ENCODE data around the gene GRIK4.
A peak's percentile ranks its signal among the peaks of the same experiment; 100 is the strongest.

GRIK4 gene, protein sequence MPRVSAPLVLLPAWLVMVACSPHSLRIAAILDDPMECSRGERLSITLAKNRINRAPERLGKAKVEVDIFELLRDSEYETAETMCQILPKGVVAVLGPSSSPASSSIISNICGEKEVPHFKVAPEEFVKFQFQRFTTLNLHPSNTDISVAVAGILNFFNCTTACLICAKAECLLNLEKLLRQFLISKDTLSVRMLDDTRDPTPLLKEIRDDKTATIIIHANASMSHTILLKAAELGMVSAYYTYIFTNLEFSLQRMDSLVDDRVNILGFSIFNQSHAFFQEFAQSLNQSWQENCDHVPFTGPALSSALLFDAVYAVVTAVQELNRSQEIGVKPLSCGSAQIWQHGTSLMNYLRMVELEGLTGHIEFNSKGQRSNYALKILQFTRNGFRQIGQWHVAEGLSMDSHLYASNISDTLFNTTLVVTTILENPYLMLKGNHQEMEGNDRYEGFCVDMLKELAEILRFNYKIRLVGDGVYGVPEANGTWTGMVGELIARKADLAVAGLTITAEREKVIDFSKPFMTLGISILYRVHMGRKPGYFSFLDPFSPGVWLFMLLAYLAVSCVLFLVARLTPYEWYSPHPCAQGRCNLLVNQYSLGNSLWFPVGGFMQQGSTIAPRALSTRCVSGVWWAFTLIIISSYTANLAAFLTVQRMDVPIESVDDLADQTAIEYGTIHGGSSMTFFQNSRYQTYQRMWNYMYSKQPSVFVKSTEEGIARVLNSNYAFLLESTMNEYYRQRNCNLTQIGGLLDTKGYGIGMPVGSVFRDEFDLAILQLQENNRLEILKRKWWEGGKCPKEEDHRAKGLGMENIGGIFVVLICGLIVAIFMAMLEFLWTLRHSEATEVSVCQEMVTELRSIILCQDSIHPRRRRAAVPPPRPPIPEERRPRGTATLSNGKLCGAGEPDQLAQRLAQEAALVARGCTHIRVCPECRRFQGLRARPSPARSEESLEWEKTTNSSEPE

DNA sequence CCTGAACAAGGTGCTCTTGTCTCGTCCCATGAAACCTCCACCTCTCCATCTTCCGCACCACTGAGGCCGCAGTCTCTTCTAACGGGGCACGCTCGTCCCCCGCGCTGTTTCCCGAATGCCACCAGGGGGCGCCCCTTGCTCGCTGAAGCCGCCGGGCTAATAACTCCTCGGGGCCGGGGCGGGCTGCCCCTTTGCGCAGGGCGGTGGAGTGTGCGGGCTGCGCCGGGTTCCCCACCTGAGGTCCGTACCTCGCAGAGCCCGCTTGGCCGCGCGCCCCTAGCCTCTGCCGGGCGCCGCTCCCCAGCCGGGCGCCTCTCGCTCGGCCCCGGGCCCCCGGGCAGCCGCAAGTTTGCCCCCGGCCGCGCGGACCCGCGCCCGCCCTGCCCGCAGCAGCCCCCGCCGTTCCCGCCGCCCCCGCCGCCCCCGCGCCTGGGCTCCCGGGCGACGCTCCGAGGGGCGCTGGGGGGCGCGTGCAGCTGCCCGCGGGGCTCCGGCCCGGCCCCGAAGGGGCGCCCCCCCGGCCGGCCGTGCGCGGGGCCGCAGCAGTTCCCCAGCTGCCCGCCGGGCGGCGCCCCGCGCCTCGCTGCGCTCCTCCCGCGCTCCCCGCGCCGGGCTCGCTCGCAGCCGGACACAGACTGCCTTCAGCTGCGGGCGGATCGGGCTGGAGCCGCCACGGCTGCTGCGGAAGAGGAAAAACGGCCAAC lies at the start of gene GRIK4:
GRIK4 (plus strand) TSS at position 633 of the 704 bp plus-strand sequence. CDS start 148,571 bp downstream, outside the sequence.
- H3K27me3 ChIP-seq = peaks cover 30 to 43% (median 36%) of the 10 kb centered on the region in 11 experiments

DNA sequence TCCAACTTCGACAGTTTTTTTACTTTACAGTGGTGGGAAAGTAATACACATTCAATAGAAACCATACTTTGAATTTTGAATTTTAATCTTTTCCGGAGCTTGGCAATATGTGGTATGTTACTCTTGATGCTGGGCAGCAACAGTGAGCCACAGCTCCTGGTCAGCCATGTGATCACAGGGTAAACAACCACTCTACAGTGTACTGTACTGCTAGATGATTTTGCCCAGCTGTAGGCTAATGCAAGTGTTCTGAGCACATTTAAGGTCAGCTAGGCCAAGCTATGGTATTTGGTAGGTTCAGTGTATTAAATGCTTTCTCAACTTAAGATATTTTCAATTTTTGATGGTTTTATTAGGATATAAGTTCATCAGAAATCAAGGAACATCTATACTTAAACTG lies 48.7 kb upstream of the GRIK4 start:
- H3K27ac ChIP-seq = no peak overlapping the region
- H3K36me3 ChIP-seq = peaks cover 59 to 100% (median 83%) of the 10 kb centered on the region in 11 experiments
- H3K27me3 ChIP-seq = no peaks in the 10 kb centered on the region
- no peak overlapping the region for H3K9ac ChIP-seq
- H4K20me1 ChIP-seq = no peaks in the 10 kb centered on the region
- H3K4me3 ChIP-seq = no peak overlapping the region
- no peaks in the 10 kb centered on the region for H3K9me3 ChIP-seq (replicated peaks in 1 of 11)
- peaks cover 0 to 12% (median 5%) of the 10 kb centered on the region in 10 experiments; a peak in 10 of 20 replicates for H3K4me1 ChIP-seq
- no peak overlapping the region for H3K4me2 ChIP-seq
- TF ChIP-seq Cebpa-rat (IDR thresholded peaks at IDR 0.05) = no peak

More for the DNA sequence above, at the start of gene GRIK4:
- peak within 1 kb of the TSS; percentile 64 to 88 (median 73) for H3K4me2 ChIP-seq
- no peaks in the 10 kb centered on the region for H3K9me3 ChIP-seq (replicated peaks in 1 of 11)
- no peak for TF ChIP-seq Cebpa-rat (IDR thresholded peaks at IDR 0.05)
- H3K36me3 ChIP-seq = no peaks in the 10 kb centered on the region
- peaks cover 0 to 33% (median 0%) of the 10 kb centered on the region in 11 experiments; a peak in 7 of 22 replicates for H4K20me1 ChIP-seq
- peak within 1 kb of the TSS; percentile 48 to 68 (median 58) for H3K4me3 ChIP-seq
- no peak within 1 kb of the TSS for H3K27ac ChIP-seq
- peak within 1 kb of the TSS in 8 of 11 experiments; percentile 34 to 70 (median 56); a peak in 13 of 22 replicates for H3K9ac ChIP-seq
- no peaks in the 10 kb centered on the region for H3K4me1 ChIP-seq

DNA sequence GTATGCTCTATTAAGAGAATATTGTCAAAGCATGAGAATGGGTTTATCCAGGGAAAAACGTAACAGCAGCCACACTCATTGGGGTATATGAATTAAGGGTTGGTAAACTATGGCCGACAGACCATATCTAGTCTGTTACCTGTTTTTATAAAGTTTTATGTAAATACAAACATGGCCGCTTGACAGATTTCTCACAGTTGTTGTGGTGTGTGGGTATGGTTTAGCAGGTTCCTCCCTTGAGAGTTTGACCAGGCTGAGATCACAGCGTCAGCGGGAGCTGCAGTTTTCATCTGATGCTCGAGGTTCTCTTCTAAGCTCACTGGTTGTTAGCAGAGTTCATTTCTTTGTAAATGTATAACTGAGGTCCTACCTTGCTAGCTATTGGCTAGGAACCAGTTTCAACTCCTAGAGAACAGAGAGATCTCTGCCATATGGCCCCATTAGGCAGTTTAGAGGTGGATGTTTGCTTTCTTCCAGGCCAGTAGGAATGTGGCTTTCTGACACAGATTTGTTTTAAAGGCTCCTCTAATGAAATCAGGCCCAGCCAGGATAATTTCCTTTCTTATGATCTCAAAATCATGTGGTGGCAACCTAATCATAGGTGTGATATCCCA lies 45.5 kb upstream of the GRIK4 start:
- Histone ChIP-seq H3K27me3 (no peaks in the 10 kb centered on the region), H3K9ac (no peak overlapping the region), H3K9me3 (replicated peaks in 1 of 11) (no peaks in the 10 kb centered on the region), H3K36me3 (peaks cover 66 to 100% (median 77%) of the 10 kb centered on the region in 11 experiments), H3K4me2 (peak overlapping the region in 5 of 11 experiments; percentile 12 to 48 (median 41); a peak in 10 of 22 replicates), H4K20me1 (no peaks in the 10 kb centered on the region), H3K27ac (no peak overlapping the region), H3K4me3 (no peak overlapping the region), H3K4me1 (peaks cover 0 to 12% (median 5%) of the 10 kb centered on the region in 10 experiments; a peak in 10 of 20 replicates)
- no peak for TF ChIP-seq Cebpa-rat (IDR thresholded peaks at IDR 0.05)

DNA sequence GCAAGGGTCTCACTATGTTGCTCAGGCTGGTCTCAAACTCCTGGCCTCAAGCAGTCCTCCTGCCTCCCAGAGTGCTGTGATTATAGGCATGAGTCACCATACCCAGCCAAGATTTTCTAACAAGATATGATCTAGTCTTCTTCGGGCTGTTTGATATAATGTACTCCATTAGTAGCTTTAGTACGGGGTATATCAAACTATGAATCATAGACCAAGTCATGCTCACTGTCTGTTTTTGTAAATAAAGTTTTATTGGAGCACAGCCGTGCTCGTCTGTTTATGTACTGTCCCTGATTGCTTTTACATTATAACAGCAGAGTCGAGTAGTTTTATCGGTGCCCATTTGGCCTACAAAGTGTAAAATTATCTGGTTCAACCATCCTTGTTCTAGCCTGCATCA lies 43.9 kb upstream of the GRIK4 start:
- Histone ChIP-seq H4K20me1 (no peaks in the 10 kb centered on the region), H3K4me1 (peaks cover 0 to 12% (median 5%) of the 10 kb centered on the region in 10 experiments; a peak in 10 of 20 replicates), H3K27me3 (no peaks in the 10 kb centered on the region), H3K27ac (no peak overlapping the region), H3K4me3 (no peak overlapping the region), H3K9me3 (replicated peaks in 1 of 11) (no peaks in the 10 kb centered on the region), H3K36me3 (peaks cover 50 to 96% (median 68%) of the 10 kb centered on the region in 11 experiments), H3K4me2 (no peak overlapping the region), H3K9ac (no peak overlapping the region)
- no peak for TF ChIP-seq Cebpa-rat (IDR thresholded peaks at IDR 0.05)

DNA sequence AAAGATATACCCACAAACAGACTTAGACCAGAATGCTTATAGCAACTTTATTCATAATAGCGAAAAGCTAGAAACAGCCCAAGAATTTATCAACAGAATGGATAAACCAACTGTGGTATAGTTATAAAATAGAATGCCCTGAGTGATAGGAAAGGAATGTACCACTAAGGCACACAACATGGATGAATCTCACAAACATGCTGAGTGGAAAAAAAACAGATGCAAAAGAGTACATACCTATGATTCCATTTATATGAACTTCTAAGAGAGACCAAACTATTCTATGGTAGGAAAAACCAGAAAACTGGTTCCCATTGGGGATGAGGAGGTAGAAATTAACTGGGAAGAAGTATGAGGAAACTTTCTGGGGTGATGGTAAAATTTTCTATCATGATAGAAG lies 40.4 kb upstream of the GRIK4 start:
- no peak overlapping the region for H3K9ac ChIP-seq
- no peak overlapping the region for H3K4me2 ChIP-seq
- no peak for TF ChIP-seq Cebpa-rat (IDR thresholded peaks at IDR 0.05)
- H3K27me3 ChIP-seq = no peaks in the 10 kb centered on the region
- no peak overlapping the region for H3K27ac ChIP-seq
- no peaks in the 10 kb centered on the region for H4K20me1 ChIP-seq
- H3K4me1 ChIP-seq = peaks cover 0 to 5% (median under 1%) of the 10 kb centered on the region in 10 experiments; a peak in 9 of 20 replicates
- H3K9me3 ChIP-seq (replicated peaks in 1 of 11) = no peaks in the 10 kb centered on the region
- no peak overlapping the region for H3K4me3 ChIP-seq
- peaks cover 37 to 92% (median 53%) of the 10 kb centered on the region in 11 experiments for H3K36me3 ChIP-seq

DNA sequence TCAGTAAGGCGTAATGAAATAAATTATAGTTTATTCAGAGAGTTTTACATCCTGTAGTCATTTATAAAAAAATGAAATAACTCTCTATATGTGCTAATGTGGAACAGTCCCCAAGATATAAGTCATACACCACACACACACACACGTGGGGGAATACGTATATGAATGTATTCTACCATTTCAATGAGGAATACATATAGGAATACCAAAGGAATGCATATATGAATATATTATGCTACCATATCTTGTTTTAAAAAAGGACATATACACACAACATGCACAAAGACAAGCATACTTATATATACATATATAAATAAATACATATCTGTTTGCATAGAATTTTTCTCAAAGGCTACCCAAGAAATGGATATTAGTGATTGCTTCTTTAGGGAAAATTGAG lies 39.6 kb upstream of the GRIK4 start:
- H3K27ac ChIP-seq = no peak overlapping the region
- H3K27me3 ChIP-seq = no peaks in the 10 kb centered on the region
- no peak for TF ChIP-seq Cebpa-rat (IDR thresholded peaks at IDR 0.05)
- H3K36me3 ChIP-seq = peaks cover 34 to 92% (median 59%) of the 10 kb centered on the region in 11 experiments
- H3K9me3 ChIP-seq (replicated peaks in 1 of 11) = no peaks in the 10 kb centered on the region
- H3K4me2 ChIP-seq = no peak overlapping the region
- H3K4me3 ChIP-seq = no peak overlapping the region
- H3K9ac ChIP-seq = no peak overlapping the region
- H3K4me1 ChIP-seq = no peaks in the 10 kb centered on the region
- no peaks in the 10 kb centered on the region for H4K20me1 ChIP-seq

DNA sequence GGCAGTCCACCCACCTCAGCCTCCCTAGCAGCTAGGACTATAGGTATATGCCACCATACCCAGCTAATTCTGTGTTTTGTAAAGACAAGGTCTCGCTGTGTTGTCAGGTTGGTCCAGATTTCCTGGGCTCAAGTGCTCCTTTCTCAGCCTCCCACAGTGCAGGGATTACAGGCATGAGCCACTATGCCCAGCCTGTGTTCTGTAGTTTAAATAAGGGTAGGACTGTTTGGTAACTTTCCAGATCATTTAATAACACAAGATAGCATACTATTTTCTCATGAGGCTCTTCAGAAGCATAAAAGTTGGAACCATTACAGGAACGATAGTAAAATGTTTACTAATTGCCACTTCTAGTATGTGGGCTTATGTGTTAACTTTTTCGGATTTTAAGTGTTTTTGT lies 38.0 kb upstream of the GRIK4 start:
- Histone ChIP-seq H4K20me1 (no peaks in the 10 kb centered on the region), H3K9ac (no peak overlapping the region), H3K9me3 (replicated peaks in 1 of 11) (no peaks in the 10 kb centered on the region), H3K27me3 (no peaks in the 10 kb centered on the region), H3K4me3 (no peak overlapping the region), H3K27ac (no peak overlapping the region), H3K4me2 (no peak overlapping the region), H3K36me3 (peaks cover 39 to 92% (median 63%) of the 10 kb centered on the region in 11 experiments), H3K4me1 (no peaks in the 10 kb centered on the region)
- TF ChIP-seq Cebpa-rat (IDR thresholded peaks at IDR 0.05) = no peak

DNA sequence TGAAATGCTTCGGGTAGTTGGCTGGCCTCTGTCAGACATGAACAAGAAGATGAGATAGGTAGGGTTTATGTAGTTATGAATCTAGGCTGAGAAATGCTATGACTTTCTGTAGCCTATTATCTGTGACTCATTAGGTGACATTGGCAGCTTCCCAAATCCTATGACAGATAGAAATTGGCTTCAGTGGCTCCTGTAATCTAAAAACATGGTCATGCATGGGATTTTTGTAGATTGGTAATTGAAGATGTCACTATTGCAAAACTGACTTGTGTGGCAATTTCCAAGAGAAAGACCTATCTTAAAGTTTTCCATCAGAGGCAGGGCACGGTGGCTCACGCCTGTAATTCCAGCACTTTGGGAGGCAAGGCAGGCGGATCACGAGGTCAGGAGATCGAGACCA lies 29.4 kb upstream of the GRIK4 start:
- Histone ChIP-seq H4K20me1 (no peaks in the 10 kb centered on the region), H3K27me3 (no peaks in the 10 kb centered on the region), H3K4me3 (no peak overlapping the region), H3K4me1 (no peaks in the 10 kb centered on the region), H3K4me2 (no peak overlapping the region), H3K27ac (no peak overlapping the region), H3K9ac (no peak overlapping the region), H3K36me3 (peaks cover 50 to 79% (median 70%) of the 10 kb centered on the region in 11 experiments), H3K9me3 (replicated peaks in 1 of 11) (no peaks in the 10 kb centered on the region)
- TF ChIP-seq Cebpa-rat (IDR thresholded peaks at IDR 0.05) = no peak
